Activated CD4-positive, CD25-positive, alpha-beta regulatory T cell treated with anti-CD3 and anti-CD28 coated beads, Interleukin-2, amount 50 U/mL, for 16 hours (primary cell): Measurements from ENCODE around the gene HYPK.
"Not testable (repeated sequence)": the region's sequence is repeated elsewhere in the genome, so short reads cannot be mapped to it uniquely, and the experiment has no call there.

Source experiments
- DNase-seq: peaks from one replicate; pipeline ENCODE4 v3.0.0-alpha.2; 2020; ENCODE audit warnings: low read depth, low spot score

The HYPK gene

DNA sequence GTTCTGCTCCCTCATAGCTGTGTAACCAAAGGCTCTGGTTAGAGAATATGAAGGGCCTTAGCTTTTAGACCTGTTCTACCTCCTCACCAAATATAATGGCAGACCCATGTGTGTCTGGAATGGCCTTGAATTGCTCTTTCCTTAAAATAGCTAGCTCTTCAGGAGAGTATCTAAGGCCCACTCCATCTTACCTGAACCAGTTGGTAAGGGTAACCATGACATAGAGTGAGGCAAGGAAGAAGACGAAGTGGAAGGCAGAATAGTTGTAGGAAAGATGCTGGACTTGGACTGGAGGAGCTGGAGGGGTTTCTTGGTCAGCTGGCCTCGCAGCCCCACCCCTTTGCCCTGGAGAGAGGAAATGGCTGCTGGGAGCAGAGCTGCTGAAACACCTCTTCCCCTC is 5.2 kb upstream of the HYPK start:
- DNase-seq, result no peak

DNA sequence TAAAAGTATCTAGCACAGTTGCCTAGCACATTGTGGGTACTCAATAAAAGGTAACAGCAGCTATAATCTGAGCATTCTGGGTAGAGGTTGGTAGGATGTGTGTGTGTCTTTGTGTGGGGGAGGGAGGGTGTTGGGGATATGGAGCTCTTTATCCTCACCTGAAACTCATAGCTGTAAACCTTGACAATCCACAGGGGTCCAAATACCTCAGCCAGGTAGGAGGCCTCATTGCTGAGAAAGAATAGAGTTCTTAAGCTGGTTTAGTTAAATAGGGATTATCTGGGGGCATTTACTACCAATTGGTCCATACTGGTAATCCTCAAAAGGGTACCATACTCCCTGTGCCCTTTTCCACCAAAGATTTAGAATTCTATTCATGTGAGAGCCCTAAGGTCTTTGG is 4.4 kb upstream of the HYPK start:
- DNase-seq, result no peak

DNA sequence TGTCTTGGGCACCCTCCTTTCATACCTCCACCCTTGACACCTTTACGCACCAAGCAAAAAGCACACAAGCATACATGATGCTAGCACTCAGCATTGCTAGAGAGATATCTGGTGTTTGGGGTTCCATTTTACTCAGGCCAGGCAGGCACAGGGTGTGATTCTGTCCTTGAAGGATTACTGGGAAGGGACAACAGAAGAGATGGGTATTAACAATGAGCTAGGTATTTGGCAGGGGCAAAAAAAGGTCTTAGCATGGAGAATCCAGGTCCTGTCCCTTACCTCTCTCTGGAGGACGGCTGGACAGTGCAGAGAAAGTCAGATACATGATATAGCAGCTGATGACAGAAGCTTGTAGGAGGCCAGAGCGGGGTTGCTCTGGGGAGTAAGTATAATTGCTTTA is 3.8 kb upstream of the HYPK start:
- DNase-seq, result no peak

DNA sequence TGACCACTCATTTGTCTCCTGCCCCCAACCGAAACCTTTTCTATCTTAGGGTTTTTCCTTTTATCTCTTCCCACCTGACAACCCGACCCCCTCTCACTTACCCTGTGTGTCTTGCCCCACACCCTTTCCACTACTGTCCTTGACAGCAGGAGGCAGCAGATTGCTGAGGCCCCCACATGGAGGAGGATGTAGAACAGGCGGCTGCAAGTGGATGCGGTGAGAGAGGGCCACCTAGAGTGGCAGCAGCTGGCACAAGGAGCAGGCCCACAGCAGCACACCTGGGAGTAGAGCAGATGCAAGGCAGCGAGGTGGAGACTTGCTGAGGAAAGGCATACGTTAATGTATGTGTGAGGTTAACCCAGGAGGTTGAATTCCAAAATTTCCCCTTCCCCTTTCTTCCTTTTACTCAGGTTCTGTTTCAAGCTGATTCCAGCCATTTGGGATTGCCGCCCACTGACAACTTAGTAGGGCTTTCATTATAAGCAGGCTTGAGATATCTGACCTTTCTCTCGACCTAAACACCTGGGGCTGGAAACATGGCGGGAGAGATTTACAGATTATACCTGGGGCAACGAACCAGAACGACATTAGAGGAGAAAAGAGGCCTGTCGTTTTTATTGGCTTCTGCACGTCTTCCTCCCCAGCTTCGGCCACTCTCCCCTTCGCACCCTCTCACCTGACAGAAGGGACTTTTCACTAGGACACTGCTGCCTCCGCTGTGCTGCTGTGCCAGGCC is 1.0 kb upstream of the HYPK start:
- DNase-seq, result no peak

DNA sequence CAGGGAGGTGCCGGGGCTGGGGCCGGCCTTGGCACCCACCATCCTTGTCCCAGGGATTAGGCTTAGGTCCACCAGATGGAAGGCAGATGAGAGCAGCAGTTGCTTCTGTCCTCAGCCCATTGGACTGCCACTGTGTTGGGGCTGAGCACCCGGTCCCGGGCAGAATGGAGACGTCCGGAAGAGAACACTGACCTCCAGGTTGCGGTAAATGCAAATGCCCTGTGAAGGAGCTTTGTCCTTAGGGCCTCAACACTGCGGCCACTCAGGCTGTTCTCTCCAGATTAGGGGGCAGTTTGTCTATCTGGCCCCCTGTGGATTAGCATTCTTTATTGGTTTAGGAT is 484 bp upstream of the HYPK start, which contains the start of gene SERINC4:
Gene SERINC4 (minus strand): TSS at position 276 of the 341 bp plus-strand sequence. CDS start 234 bp downstream, at position 42.
- no peak for DNase-seq

DNA sequence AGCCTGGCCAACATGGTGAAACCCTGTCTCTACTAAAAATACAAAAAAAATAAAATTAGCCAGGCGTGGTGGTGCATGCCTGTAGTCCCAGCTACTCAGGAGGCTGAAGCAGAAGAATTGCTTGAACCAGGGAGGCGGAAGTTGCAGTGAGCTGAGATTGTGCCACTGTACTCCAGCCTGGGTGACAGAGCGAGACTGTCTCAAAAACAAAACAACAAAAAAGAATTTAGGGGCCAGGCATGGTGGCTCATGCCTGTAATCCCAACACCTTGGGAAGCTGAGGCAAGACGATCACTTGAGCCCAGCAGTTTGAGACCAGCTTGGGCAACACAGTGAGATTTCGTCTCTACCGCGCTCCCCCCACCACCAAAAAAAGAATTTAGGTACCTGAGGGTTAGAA is 2.3 kb downstream of the HYPK start:
- not testable (repeated sequence) for DNase-seq

DNA sequence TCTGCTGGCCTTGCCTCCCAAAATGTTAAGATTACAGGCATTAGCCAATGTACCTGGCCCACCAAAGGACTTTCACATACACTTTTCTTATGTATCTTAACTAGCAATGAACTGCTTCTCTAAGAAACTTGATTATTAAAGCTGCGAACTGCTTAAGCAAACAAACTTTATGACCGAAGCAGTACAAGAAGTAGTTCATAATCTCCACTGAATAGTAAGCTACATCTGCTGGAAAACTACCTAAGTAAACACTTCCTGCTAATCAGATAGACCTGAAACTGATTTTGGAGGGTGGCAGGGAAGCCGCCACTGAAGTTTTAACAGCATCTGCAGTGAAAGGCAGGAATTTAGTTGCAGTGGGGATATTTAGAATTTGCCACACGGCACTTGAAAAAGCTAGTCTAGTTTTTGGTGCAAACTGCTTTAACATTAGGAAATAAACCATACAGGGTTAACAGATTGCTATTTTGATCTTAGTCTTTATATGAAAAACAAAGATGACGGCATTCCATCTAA is 8.1 kb downstream of the HYPK start:
- DNase-seq, result no peak

DNA sequence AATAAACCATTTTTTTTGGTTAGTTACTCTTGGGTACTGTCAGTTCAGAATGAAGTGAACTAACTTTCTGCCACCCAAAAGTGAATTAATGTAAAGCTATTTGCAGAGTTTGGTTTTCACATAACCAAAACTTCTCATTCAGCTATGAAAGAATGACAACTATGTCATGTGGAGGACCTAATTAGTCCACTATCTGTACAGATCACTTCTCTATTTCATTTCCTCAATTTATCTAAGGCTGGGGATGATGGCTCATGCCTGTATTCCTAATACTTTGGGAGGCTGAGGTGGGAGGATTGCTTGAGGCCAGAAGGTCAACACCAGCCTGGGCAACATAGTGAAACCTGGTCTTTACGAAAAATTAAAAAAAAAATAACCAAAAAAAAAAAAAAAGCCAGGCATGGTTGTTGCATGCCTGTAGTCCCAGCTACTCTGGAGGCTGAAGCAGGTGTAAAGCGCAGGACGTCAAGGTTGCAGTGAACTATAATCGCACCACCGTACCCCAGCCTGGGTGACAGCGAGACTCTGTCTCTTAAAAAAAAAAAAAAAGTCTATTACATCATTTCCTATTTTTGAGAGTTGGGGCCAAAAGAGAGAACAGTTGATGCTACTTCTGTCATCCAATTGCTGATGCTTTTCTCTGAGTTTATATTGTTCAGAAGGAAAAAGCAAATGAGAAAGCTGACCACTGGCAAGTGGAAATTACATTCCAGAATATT is 8.7 kb downstream of the HYPK start:
- no peak for DNase-seq

DNA sequence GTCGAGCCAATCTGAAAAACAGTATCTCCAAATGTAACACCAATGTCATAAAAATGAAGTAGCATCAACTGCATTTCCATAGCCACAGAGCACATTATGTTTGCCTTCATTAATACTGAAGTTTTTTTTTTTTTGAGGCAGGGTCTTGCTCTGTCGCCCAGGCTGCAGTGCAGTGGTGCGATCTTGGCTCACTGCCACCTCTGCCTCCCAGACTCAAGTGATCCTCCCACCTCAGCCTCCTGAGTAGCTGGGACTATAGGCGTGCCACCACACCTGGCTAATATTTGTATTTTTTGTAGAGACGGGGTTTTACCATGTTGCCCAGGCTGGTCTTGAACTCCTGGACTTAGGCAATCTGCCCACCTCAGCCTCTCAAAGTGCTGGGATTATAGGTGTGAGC is 14.7 kb downstream of the HYPK start:
- DNase-seq, result not testable (repeated sequence)

DNA sequence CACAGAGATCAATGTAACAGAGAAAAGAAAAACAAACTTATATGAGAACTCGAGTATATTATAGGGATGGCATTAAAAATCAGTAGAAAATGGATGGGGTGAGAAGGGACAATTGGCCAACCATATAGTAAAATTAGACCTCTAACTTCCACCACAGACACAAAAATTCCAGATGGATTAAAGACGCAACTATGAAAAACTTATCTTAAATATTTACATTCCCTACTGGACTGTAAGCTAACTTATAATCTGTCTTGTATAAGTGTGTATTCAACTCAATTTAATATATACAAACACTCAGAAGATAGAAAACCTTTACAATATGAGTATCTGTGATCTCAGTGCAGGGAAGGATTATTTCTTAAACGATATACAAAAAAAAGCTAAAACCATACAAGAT is 21.1 kb downstream of the HYPK start:
- no peak for DNase-seq

DNA sequence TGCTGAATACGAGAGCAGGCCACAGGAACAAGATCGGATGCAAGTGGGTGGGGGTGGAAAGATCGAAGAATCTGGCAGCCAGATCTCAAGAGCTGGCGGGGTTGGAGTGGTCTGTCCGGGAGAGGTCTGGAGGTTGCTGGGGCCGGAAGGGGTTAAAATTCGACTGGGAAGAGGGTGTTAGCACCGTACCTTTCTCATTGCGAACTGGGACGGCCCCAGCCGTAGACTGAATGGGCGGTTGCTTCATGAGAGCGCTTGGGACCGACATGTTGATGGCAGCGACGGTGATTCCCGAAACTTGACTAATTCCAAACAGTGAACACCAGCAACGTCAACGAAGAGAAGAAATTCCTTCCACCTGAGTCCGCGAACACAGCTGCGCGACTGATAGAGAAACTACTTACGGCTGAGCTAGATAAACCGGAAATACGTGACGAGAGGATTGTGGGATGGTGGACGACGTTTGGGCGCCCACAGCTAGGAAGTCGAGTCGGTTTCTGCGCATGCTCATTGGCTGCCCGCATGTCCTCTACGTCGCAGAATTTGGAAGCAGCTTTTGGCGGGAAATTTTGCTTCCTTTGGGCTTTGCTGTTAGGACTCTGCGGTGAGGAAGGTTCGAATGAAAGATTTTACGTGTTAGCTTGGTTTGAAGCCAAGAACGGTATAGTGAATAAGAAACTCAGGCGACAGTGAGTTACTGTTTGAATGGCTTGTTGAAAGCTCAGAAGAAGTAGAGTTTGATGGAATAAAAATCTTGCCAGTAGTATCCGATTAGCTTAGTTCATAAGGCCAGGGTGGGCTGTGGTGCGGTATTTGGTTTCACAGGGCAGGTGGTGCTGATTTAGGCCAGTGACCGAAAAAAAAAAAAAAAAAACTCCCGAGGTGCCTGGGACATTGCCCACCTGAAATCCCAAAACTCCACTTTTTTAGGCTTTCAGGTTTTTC is 24.2 kb downstream of the HYPK start, which contains the start of gene MFAP1:
Gene MFAP1 (minus strand): TSS at position 389 of the 945 bp plus-strand sequence. CDS start 121 bp downstream, at position 268.
- peak; percentile 88 for DNase-seq

DNA sequence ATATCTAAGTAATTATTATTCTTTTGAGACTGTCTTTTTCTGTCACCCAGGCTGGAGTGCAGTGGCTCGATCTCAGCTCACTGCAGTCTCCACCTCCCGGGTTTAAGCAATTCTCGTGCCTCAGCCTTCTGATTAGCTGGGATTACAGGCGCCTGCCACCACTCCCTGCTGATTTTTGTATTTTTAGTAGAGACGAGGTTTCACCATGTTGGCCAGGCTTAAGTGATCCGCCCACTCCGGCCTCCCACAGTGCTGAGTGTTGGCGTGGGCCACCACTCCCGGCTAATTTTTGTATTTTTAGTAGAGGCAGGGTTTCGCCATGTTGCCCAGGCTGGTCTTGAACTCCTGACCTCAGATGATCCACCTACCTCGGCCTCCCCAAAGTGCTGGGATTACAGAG is 24.9 kb downstream of the HYPK start:
- not testable (repeated sequence) for DNase-seq

DNA sequence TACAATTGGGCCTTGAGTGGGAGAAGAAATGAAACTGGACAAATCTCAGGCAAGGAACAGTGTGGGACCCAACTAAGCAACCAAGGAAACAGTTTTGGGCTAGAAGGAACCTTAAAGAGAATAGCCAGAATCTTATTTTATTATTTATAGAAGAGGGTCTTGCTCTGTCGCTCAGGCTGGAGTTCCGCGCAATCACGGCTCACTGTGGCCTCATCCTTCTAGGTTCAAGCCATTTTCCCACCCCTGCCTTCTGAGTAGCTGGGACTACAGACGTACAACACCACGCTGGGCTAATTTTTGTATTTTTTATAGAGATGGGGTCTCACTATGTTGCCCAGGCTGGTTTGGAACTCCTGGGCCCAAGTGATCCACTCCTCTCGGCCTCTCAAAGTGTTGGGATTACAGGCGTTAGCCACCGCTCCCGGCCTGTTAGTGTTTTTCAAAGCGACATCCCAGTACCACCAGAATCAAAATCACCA is 25.7 kb downstream of the HYPK start:
- no peak for DNase-seq

DNA sequence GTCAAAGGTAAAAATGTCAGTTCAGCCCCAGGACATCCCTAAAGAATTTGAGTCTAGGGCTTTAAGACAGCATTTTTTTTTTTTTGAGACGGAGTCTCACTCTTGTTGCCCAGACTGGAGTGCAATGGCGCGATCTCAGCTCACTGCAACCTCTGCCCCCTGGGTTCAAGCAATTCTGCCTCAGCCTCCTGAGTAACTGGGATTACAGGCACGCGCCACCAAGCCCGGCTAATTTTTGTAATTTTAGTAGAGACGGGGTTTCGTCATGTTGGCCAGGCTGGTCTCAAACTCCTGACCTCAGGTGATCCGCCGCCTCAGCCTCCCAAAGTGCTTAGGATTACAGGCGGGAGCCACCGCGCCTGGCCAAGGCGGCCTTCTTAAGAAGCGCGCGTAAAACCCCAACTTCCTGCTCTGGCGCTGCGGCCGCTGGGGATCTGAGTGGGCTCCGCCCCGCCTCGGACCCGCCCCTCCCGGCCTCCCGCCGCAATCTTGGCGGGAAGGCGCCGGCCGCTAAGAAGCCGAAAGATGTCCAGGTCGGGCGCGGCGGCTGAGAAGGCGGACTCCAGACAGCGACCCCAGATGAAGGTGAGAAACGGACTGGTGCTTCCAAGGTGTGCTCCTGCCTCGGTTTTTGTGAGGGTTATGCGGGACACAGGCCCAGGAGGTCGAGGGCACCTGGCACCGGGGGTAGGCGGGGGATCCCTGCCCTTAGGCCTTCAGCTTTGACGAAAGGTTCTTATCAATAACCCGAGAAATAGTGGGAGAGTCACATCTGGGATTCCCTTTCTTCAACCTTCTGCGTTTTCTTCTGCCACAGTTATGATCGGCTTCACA is 26.3 kb downstream of the HYPK start, which contains the start of gene WDR76:
Gene WDR76 (plus strand): TSS at position 495 of the 834 bp plus-strand sequence. CDS start 31 bp downstream, at position 526.
- DNase-seq, result peak; percentile 55

DNA sequence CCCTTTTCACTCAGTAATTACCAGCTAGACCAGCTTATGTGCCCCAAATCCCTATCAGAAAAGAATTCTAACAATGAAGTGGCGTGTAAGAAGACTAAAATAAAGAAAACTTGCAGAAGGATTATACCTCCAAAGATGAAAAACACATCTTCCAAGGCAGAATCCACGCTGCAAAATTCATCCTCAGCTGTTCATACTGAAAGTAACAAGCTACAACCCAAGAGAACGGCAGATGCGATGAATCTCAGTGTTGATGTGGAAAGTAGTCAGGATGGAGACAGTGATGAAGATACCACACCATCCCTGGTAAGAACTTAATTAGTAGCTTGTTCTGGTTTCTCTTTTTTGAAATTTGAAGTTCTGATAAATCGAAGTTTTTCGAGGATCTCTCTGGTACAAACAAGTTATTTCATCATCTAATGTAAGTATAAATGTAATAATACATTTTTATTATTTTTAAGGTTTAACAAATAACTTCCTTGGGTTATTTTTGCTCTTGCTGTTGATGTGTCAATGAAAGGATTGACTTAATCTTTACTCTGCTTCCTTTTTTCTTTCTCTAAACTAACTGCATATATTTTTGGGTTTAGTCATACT is 27.8 kb downstream of the HYPK start:
- no peak for DNase-seq

DNA sequence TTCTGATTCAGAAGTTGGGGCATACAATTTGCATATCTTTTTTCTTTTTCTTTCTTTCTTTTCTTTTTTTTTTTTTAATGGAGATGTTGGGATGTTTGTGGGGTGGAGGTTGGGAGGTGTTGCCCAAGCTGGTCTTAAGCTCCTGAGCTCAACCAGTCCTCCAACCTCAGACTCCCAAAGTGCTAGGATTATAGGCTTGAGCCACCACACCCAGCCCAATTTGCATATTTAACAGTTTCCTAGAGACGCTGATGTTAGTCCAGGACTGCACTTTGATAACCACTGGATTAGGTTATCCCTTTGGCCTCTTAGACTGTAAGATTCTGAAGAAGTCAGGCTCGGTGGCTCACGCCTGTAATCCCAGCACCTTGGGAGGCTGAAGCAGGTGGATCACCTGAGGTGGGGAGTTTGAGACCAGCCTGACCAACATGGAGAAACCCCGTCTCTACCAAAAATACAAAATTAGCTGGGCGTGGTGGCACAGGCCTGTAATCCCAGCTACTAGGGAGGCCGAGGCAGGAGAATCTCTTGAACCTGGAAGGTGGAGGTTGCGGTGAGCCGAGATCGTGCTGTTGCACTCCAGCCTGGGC is 29.6 kb downstream of the HYPK start:
- DNase-seq, result not testable (repeated sequence)

DNA sequence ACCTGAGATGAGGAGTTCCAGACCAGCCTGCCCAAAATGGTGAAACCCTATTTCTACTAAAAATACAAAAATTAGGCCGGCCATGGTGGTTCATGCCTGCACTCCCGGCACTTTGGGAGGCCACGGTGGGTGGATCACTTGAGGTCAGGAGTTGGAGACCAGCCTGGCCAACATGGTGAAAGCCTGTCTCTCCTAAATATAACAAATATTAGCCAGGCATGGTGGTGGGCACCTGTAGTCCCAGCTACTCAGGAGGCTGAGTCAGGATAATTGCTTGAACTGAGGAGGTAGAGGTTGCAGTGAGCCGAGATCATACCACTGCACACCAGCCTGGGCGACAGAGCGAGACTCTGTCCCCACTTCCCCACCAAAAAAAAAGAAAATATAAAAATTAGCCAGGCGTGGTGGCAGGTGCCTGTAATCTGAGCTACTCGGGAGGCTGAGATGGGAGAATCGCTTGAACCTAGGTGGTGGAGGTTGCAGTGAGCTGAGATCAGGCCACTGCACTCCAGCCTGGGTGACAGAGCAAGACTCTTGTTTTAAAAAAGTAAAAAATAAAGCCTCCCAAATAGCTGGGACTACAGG is 30.4 kb downstream of the HYPK start:
- not testable (repeated sequence) for DNase-seq

DNA sequence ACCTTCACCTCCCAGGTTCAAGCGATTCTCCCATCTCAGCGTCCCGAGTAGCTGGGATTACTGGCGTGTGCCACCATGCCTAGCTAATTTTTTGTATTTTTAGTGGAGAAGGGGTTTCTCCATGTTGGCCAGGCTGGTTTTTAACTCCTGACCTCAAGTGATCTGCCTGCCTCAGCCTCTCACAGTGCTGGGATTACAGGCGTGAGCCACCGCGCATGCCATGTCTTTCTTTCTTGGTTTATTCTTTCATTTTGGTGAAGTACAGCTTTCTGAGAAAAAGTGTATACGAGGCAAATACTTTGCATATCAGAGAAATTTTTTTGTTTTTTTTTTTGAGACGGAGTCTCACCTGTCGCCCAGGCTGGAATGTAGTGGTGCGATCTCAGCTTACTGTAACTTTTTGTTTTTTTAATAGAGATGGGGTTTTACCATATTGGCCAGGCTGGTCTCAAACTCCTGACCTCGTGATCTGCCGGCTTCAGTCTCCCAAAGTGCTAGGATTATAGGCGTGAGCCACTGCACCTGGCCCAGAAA is 31.2 kb downstream of the HYPK start:
- DNase-seq, result not testable (repeated sequence)

DNA sequence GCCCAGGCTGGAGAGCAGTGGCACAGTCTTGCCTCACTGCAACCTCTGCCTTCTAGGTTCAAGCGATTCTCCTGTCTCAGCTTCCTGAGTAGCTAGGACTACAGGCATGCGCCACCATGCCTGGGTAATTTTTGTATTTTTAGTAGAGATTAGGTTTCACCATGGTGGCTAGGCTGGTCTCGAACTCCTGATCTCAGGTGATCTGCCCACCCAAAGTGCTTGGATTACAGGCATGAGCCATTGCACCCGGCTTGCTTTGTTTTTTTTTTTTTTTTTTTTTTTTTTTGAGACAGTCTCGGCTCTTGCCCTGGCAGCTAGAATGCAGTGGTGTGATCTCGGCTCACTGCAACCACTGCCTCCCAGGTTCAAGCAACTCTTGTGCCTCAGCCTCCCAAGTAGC is 32.1 kb downstream of the HYPK start:
- DNase-seq, result not testable (repeated sequence)
